SJSA1 (cell line): ENCODE measurements around the gene COX6B2. TPM values are rescaled to one million over a fixed set of nuclear protein-coding genes. Genes with fewer than 3 reads are reported as not detected.

Experiments
- DNase-seq, 2 experiments: peaks; one replicate each; pipeline ENCODE4 v3.0.0-alpha.2; 2015 to 2020; ENCODE audit warnings: low spot score in 2 of 2, low read depth in 1 of 2
- H3K27ac ChIP-seq: fragments of 250-450 bp; sonication (Bioruptor Pico); 2 replicates; pipeline ENCODE4 v1.5.1; 2020; ENCODE audit warnings: mild to moderate bottlenecking, moderate library complexity
- H3K27me3 ChIP-seq: fragments of 250-450 bp; sonication (Bioruptor Pico); replicated peaks from 2 replicates; pipeline ENCODE4 v1.5.1; 2020; ENCODE audit warnings: mild to moderate bottlenecking, moderate library complexity
- H3K36me3 ChIP-seq: fragments of 250-450 bp; sonication (Bioruptor Pico); 2 replicates; pipeline ENCODE4 v1.5.1; 2020; ENCODE audit warnings: mild to moderate bottlenecking
- H3K4me1 ChIP-seq: fragments of 250-450 bp; sonication (Bioruptor Pico); replicated peaks from 2 replicates; pipeline ENCODE4 v1.6.1; 2021; ENCODE audit warnings: mild to moderate bottlenecking
- H3K4me3 ChIP-seq: fragments of 250-450 bp; sonication (Bioruptor Pico); 2 replicates; pipeline ENCODE4 v1.5.1; 2020; ENCODE audit warnings: mild to moderate bottlenecking
- H3K9me3 ChIP-seq: fragments of 250-450 bp; sonication (Bioruptor Pico); replicated peaks from 2 replicates; pipeline ENCODE4 v1.5.1; 2020; ENCODE audit warnings: mild to moderate bottlenecking
- total RNA-seq: library from RNA; depleted of rRNA; stranded (reverse); fragments of >200 nt; shearing (Covaris generic); gene quantifications from 2 replicates; pipeline ENCODE4 v1.2.3, GENCODE V29; 2014

The COX6B2 gene
- total RNA-seq, 1 experiment from 2014 or later, result 0.11 TPM

GRCh38 chr19:55386493-55386971 is 32.0 kb upstream of the COX6B2 start:
- Histone ChIP-seq H3K27ac (peak overlapping the region; percentile 41; the same call in 1 of the 2 replicates), H3K4me1 (peaks cover 45% of the 10 kb centered on the region), H3K27me3 (no peaks in the 10 kb centered on the region), H3K9me3 (0 out of 2 replicates have a peak, but pooled peaks cover 2% of the 10 kb centered on the region), H3K36me3 (peaks cover 57% of the 10 kb centered on the region), H3K4me3 (peak overlapping the region; percentile 69)
- no peak for DNase-seq

DNA sequence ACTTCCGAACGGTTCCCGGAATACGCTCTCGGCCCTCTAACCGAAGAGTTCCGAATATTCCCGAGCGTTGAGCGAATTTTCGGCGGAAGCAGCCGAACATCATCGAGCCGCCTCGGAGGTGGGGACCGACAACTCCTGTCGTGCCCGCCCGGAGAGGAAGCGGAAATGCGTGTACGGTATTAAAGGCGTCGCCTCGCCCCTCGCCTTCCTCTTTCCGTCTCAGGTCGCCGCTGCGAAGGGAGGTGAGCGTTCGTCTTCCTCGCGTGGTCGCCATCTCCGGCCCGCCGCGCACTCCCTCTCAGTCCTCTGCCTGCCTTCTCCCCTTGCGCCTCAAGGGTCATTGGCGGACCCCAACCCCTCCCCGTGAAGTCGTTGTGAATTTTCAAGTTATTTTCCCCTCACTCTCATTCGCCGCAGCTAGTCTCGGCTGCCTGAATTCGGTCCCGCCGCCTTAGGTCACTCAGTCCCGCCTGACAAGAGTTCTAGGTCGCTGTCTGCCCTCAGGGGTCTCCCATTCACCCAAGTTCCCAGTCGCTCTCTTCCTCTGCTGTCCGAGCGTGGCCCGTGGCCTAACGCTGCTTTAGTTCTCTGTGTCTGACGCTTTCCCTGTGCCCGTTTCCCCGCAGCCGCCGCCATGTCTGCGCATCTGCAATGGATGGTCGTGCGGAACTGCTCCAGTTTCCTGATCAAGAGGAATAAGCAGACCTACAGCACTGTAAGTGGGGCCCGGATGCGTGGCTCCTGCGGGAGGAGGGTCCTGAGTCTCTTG is 31.4 kb upstream of the COX6B2 start, which contains the start of gene RPL28:
TSS of gene RPL28 (plus strand) at position 209 of the 769 bp plus-strand sequence. CDS start at position 635, 426 bp downstream.
- peak within 1 kb of the TSS; percentile 69 for H3K4me3 ChIP-seq
- peak; percentile 98 to 99 for DNase-seq
- H3K4me1 ChIP-seq, result peaks cover 45% of the 10 kb centered on the region
- H3K9me3 ChIP-seq, result 0 out of 2 replicates have a peak, but pooled peaks cover 2% of the 10 kb centered on the region
- H3K27ac ChIP-seq, result peak within 1 kb of the TSS; percentile 84
- no peaks in the 10 kb centered on the region for H3K27me3 ChIP-seq
- peaks cover 51% of the 10 kb centered on the region for H3K36me3 ChIP-seq

DNA sequence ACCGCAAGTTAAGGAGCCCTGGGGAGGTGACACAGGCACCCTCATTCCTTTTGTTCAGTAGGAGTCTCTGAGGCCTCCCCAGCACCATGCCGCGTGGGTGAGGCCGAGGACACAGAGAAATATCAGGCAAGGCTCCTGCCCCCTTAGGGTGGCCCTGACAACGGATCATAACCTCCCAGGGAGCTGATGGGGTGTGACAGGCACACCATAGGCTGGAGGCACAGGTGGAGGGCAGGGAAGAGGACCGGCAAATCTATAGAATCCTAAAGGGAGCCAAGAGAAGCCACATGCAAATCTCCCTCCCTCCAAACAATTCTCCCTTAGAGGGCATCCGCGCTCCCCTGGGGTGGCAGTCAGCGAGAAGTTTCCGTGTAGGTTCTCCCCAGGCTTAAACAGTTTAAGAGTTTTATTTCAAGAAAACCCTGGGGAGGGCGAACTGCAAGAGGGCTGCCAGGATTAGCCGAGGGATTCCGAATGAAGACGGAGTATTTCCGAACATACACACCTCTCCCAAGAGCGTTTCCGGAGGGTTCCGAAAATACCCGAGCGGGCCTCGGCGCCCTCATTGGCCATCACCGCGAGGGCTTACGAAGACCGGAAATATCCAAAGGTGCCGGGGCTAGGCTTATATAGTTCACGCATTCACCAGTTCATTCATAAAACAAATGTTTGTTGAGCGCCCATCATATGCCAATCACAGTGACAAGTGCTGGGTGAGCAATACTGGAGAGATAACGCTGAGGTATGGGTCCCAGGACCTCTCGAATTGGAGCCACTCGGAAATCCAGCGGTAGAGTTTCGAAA is 30.6 kb upstream of the COX6B2 start:
- no peaks in the 10 kb centered on the region for H3K27me3 ChIP-seq
- peak overlapping the region; percentile 69 for H3K4me3 ChIP-seq
- H3K36me3 ChIP-seq, result peaks cover 43% of the 10 kb centered on the region
- DNase-seq, result peak; percentile 94 to 98
- peak overlapping the region; percentile 84 for H3K27ac ChIP-seq
- 0 out of 2 replicates have a peak, but pooled peaks cover 2% of the 10 kb centered on the region for H3K9me3 ChIP-seq
- H3K4me1 ChIP-seq, result peaks cover 45% of the 10 kb centered on the region

GRCh38 chr19:55384131-55384919 is 29.8 kb upstream of the COX6B2 start, which contains the start of gene TMEM238:
TSS of gene TMEM238 (minus strand) at chr19:55384292. CDS start at chr19:55384259, 33 bp downstream.
- DNase-seq, result no peak
- peaks cover 45% of the 10 kb centered on the region for H3K4me1 ChIP-seq

DNA sequence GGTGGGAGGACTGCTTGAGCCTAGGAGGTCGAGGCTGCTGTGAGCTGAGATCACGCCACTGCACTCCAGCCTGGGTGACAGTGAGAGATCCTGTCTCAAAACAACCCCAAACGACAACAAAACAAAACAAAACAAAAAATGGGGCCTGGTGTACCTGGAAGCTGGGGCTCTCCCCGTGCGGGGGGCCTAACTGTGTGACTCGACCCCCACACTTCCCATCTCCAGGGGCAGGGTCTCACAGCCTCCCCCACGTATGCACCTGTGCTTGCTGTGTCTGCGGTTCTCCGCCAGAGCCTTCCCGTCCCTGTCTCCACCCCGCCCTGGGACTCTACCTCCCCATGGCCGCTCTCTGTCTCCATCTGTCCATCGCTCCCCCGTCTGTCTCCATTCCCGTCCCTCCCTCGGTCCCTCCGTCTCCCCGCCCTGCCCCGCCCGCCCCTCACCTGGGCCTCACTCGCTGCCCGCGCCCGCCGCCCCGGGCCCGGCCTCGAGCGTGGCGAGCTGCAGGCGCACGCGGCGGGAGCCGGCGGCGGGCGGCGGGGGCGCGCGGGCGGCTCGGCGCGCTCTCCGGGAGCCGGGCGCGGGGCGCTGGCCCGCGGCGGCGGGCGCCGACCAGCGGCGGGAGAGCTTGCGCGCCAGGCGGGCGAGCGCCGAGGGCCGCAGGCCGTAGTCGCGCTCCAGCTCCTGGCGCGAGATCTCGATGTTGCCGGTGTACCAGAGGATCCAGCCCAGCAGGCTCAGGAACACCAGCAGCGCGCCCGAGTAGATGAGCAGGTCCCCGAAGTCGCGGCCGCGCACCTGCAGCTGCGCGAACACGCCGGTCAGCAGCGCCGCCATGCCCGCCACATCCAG is 29.0 kb upstream of the COX6B2 start:
- H3K4me3 ChIP-seq, result peak overlapping the region; percentile 27
- peaks cover 27% of the 10 kb centered on the region for H3K36me3 ChIP-seq
- H3K4me1 ChIP-seq, result peaks cover 41% of the 10 kb centered on the region
- no peak overlapping the region for H3K27ac ChIP-seq
- no peaks in the 10 kb centered on the region for H3K27me3 ChIP-seq
- H3K9me3 ChIP-seq, result 0 out of 2 replicates have a peak, but pooled peaks cover 2% of the 10 kb centered on the region
- no peak for DNase-seq

More at GRCh38 chr19:55384131-55384919, 29.8 kb upstream of the COX6B2 start, which contains the start of gene TMEM238:
- H3K27me3 ChIP-seq, result no peaks in the 10 kb centered on the region
- peaks cover 35% of the 10 kb centered on the region for H3K36me3 ChIP-seq
- H3K4me3 ChIP-seq, result peak within 1 kb of the TSS; percentile 69
- H3K9me3 ChIP-seq, result 0 out of 2 replicates have a peak, but pooled peaks cover 2% of the 10 kb centered on the region
- peak within 1 kb of the TSS; percentile 84 for H3K27ac ChIP-seq

GRCh38 chr19:55382522-55383054 is 28.1 kb upstream of the COX6B2 start:
- H3K9me3 ChIP-seq, result 0 out of 2 replicates have a peak, but pooled peaks cover 2% of the 10 kb centered on the region
- H3K4me3 ChIP-seq, result no peak overlapping the region
- no peak for DNase-seq
- H3K27me3 ChIP-seq, result no peaks in the 10 kb centered on the region
- no peak overlapping the region for H3K27ac ChIP-seq
- peaks cover 31% of the 10 kb centered on the region for H3K4me1 ChIP-seq
- H3K36me3 ChIP-seq, result peaks cover 18% of the 10 kb centered on the region

DNA sequence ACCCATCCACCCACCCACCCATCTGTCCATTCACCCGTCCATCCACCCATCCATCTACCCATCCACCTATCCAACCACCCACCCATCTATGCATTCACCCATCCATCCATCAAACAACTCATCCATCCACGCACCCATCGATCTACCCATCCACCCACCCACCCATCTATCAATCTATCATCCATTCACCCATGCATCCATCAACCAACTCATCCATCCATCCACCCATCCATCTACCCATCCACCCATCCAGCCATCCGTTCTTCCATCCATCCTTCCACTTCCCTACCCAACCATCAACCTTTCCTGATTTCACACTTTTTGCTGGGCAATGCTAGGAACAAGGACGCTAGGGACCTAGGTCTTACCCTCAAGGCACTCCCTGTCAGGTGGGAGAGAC is 27.5 kb upstream of the COX6B2 start:
- no peak for DNase-seq
- H3K27me3 ChIP-seq, result no peaks in the 10 kb centered on the region
- H3K36me3 ChIP-seq, result peaks cover 12% of the 10 kb centered on the region
- no peak overlapping the region for H3K4me3 ChIP-seq
- H3K9me3 ChIP-seq, result 0 out of 2 replicates have a peak, but pooled peaks cover 2% of the 10 kb centered on the region
- H3K27ac ChIP-seq, result no peak overlapping the region
- H3K4me1 ChIP-seq, result peaks cover 26% of the 10 kb centered on the region

- no peaks in the 10 kb centered on the region for H3K36me3 ChIP-seq
- no peak overlapping the region for H3K4me3 ChIP-seq
- H3K27ac ChIP-seq, result no peak overlapping the region
- no peak for DNase-seq
- H3K9me3 ChIP-seq, result 0 out of 2 replicates have a peak, but pooled peaks cover 2% of the 10 kb centered on the region
- H3K4me1 ChIP-seq, result peaks cover 15% of the 10 kb centered on the region
- no peaks in the 10 kb centered on the region for H3K27me3 ChIP-seq
Measured at GRCh38 chr19:55379174-55379573, 24.7 kb upstream of the COX6B2 start.

DNA sequence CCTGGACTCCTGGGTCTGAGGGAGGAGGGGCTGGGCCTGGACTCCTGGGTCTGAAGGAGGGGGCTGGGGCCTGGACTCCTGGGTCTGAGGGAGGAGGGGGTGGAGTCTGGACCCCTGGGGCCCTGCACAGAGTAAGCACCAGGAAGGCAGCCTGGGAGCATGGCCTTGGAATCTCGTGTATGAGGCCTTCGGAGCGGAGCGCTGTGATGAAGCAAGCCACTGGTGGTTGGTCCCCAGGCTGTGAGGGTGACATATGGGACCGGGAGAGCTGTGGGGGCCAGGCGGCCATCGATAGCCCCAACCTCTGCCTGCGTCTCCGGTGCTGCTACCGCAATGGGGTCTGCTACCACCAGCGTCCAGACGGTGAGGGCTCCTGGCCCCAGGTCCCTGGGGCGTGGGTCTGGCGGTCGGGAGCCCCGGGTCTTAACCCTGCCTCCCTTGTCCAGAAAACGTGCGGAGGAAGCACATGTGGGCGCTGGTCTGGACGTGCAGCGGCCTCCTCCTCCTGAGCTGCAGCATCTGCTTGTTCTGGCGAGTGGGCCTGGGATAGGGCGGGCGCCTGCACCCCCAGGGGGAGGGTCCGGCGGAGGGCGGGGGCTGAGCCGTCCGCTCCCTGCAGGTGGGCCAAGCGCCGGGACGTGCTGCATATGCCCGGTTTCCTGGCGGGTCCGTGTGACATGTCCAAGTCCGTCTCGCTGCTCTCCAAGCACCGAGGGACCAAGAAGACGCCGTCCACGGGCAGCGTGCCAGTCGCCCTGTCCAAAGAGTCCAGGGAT is 23.0 kb upstream of the COX6B2 start:
- H3K27me3 ChIP-seq, result no peaks in the 10 kb centered on the region
- DNase-seq, result no peak
- no peaks in the 10 kb centered on the region for H3K36me3 ChIP-seq
- no peak overlapping the region for H3K4me3 ChIP-seq
- no peaks in the 10 kb centered on the region for H3K9me3 ChIP-seq
- no peak overlapping the region for H3K27ac ChIP-seq
- H3K4me1 ChIP-seq, result peaks cover 20% of the 10 kb centered on the region

DNA sequence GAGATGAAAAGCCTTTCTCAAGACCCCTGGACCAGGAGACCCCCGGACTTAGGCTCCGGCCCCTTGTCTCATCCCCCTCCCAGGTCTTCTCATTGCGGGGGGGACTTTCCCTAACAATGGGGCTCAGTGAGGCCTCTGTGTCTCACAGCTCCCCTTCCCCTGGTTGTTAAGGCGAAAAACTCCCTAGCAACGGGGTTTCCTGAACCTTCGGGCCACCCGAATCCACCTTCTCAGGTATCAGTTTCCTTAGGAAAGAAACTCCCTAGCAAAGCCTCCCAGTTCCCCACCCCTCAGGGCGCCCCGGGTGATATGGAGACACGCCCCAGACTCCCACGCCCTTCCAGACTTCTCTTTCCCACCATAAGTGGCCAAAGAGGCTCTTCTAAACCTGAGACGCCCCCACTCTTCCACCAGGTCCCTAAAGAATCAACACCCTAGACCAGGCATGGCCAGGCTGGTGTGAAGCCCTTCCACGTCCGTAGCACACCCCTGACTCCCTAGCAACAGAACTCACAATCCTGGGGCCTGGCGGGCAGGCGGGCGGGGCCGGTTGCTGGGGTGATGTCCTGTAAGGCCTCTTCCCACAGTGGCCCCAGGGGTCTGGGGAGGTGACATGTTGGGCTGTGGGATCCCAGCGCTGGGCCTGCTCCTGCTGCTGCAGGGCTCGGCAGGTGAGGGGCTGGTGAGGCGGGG is 21.9 kb upstream of the COX6B2 start, which contains the start of gene TMEM190:
TSS of gene TMEM190 (plus strand) at position 586 of the 693 bp plus-strand sequence. CDS start at position 614, 28 bp downstream.
- Histone ChIP-seq H3K4me1 (peaks cover 32% of the 10 kb centered on the region), H3K36me3 (no peaks in the 10 kb centered on the region), H3K4me3 (no peak within 1 kb of the TSS), H3K27ac (no peak within 1 kb of the TSS), H3K27me3 (no peaks in the 10 kb centered on the region), H3K9me3 (no peaks in the 10 kb centered on the region)
- DNase-seq, result no peak
